Measurements from ENCODE around the gene CABP7.
A peak's percentile ranks its signal among the peaks of the same experiment; 100 is the strongest.

Gene CABP7

DNA sequence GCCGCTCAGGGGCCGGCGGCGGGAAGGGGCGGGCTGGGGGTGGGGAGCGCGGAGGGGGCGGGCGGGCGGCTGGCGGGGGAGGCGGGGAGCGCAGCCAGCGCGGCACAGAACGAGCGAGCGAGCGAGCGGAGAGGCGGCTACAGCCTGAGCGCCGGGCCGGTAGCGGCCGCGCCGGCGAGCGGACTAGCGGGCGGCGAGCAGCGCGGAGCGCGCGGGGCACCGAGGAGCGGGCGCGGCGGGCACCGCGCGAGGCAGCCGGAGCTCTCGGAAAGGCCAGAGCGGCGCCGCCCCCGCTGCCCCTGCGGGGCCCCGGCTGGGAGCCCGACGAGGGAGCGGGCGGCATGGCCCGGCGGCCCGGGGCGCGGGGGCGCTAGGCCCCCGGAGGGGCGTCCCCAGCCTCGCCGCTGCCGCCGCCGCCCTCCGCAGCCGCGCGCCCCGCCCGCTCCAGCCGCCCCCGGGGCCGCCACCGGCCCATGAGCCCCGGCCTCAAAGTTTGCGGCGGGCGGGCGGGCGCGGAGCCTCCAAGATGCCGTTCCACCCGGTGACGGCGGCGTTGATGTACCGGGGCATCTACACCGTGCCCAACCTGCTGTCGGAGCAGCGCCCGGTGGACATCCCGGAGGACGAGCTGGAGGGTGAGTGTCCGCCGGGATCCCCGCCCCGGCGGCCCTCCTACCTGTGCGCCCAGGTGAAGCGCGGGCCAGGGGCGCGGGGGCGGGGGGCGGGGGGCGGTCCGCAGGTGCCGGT lies at the start of gene CABP7:
CABP7 (plus strand) TSS at position 105 of the 747 bp plus-strand sequence; CDS start at position 527, 422 bp downstream.
- no peak within 1 kb of the TSS for H3K4me3 ChIP-seq (ENCODE audit: low read depth, low read length)
- in situ Hi-C loops (cut with HindIII; ENCODE audit: low sequenced_read_pairs) = no loop called here

DNA sequence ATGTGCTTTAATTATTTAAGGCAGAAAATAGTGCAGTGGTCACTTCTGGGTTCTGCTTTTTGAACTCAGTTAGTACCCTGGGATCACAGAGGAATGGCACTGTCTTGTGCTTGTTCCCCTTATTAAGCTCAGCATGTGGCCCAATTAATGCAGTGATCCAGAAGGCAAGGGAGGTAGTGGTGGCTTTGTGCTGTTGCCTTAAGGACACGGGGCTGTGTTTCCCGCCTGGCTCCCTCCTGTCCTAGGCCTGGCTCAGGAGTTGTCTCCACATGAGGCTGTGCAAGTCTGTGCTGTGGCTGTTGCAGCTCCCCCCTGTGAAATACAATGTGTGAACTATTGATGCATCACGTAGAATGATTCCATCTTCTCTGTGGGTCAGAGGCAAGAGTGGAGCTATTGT lies 49.2 kb upstream of the CABP7 start:
- TF ChIP-seq, protein P1, sequence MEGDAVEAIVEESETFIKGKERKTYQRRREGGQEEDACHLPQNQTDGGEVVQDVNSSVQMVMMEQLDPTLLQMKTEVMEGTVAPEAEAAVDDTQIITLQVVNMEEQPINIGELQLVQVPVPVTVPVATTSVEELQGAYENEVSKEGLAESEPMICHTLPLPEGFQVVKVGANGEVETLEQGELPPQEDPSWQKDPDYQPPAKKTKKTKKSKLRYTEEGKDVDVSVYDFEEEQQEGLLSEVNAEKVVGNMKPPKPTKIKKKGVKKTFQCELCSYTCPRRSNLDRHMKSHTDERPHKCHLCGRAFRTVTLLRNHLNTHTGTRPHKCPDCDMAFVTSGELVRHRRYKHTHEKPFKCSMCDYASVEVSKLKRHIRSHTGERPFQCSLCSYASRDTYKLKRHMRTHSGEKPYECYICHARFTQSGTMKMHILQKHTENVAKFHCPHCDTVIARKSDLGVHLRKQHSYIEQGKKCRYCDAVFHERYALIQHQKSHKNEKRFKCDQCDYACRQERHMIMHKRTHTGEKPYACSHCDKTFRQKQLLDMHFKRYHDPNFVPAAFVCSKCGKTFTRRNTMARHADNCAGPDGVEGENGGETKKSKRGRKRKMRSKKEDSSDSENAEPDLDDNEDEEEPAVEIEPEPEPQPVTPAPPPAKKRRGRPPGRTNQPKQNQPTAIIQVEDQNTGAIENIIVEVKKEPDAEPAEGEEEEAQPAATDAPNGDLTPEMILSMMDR (IDR thresholded peaks at IDR 0.05; ENCODE audit: low read depth, low read length) = no peak
- in situ Hi-C loops (cut with HindIII; ENCODE audit: low sequenced_read_pairs) = no loop called here
- no peak overlapping the region for H3K4me3 ChIP-seq (ENCODE audit: low read depth, low read length)
- no peak for DNase-seq (ENCODE audit: low read depth, low spot score)

More for the DNA sequence above, at the start of gene CABP7:
- TF ChIP-seq, protein P1 (IDR thresholded peaks at IDR 0.05; ENCODE audit: low read depth, low read length) = no peak
- DNase-seq (ENCODE audit: low read depth, low spot score) = no peak

DNA sequence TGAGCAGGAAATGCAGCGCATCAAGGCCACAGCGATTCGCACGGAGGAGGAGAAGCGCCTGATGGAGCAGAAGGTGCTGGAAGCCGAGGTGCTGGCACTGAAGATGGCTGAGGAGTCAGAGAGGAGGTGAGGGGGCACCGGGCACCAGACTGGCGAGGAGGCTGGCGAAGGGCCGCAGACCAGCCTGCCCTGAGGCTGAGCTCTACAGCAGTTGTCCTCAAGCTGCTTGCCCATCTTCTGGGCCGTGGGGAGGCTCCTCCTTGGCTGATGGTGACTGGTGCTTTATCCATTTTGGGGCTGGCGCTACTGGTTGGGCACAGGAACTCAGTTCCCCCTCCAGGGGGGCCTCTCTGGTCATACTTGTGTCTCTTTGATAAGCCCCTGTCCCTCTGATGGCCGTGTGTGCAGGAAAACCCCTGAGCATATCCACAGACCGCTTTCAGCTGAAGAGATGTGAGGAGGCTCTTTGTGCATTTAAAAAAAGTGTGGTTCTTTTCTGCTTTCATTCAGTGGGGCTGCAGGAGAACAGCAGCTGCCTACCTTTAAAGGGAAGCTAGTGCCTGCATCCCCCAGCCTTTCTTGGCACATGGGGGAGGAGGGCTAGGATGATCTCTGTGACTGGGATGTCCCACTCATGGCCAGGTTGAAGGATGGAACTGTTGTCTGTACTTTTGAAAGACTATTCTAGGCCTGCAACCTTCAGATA lies 46.3 kb upstream of the CABP7 start:
- in situ Hi-C loops (cut with HindIII; ENCODE audit: low sequenced_read_pairs) = no loop called here
- no peak for DNase-seq (ENCODE audit: low read depth, low spot score)
- no peak overlapping the region for H3K4me3 ChIP-seq (ENCODE audit: low read depth, low read length)
- TF ChIP-seq, protein P1 (IDR thresholded peaks at IDR 0.05; ENCODE audit: low read depth, low read length) = no peak

DNA sequence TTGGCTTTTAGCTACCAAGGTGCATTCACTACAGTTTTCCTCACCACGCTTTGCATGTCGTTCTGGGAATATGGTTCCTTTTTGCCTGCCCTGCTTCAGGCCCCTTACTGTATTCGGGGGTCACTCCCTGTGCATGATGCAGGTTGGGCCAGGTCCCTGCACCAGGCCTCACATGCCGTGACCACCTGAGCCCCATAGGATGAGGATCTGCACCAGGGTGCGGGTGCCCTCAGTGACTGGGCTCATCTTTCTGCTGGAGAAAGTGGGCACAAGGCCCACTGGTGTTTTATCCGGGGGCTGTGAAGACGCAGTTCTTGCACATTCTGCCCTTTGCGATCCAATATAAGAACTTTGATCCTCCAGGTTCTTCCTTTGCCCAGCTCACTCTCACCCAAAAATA lies 45.7 kb upstream of the CABP7 start:
- TF ChIP-seq, protein P1 (IDR thresholded peaks at IDR 0.05; ENCODE audit: low read depth, low read length) = no peak
- DNase-seq (ENCODE audit: low read depth, low spot score) = no peak
- in situ Hi-C loops (cut with HindIII; ENCODE audit: low sequenced_read_pairs) = no loop called here
- H3K4me3 ChIP-seq (ENCODE audit: low read depth, low read length) = no peak overlapping the region

DNA sequence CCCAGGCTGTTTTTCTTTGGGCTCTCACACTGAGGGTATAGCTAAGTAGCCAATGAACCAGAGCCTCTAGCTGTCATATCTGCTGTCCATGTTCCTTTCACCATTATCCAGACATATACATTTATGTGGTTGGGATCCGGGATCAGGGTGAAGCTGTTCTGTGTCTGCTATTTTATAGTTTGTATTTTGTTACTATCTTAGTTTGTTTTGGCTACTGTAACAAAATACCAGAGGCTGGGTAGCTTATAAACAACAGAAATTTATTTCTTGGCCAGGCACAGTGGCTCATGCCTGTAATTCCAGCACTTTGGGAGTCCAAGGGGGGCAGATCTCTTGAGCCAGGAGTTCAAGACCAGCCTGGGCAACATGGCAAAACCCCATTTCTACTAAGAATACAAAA lies 40.5 kb upstream of the CABP7 start:
- TF ChIP-seq, protein P1 (IDR thresholded peaks at IDR 0.05; ENCODE audit: low read depth, low read length) = no peak
- in situ Hi-C loops (cut with HindIII; ENCODE audit: low sequenced_read_pairs) = no loop called here
- H3K4me3 ChIP-seq (ENCODE audit: low read depth, low read length) = no peak overlapping the region
- no peak for DNase-seq (ENCODE audit: low read depth, low spot score)

DNA sequence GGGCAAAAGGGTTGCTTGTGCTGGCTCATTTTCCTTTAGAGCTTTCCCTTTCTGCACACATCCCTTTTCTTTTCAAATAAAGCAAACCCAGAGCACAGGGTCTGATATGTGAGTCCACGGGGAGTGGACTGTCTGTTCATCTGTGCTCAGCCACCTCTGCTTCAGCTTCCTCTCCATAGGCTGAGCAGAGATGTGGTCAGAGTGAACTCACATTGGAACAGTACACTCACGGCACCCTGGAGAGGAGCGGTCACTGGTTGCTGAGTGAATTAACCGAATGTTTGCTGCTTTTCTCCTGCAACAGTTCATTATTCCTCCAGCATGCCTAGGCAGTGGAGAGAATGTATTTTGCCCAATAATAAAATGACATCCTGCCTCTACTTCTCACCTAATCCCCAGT lies 36.3 kb upstream of the CABP7 start:
- in situ Hi-C loops (cut with HindIII; ENCODE audit: low sequenced_read_pairs) = no loop called here
- TF ChIP-seq, protein P1 (IDR thresholded peaks at IDR 0.05; ENCODE audit: low read depth, low read length) = no peak
- peak; percentile 68 for DNase-seq (ENCODE audit: low read depth, low spot score)
- H3K4me3 ChIP-seq (ENCODE audit: low read depth, low read length) = no peak overlapping the region
